Nephron progenitor cell (in vitro differentiated cells): Measurements from ENCODE around the gene CD93.

Experiments
- DNase-seq: peaks from one replicate; pipeline ENCODE4 v3.0.0; 2021
- H3K27ac Mint-ChIP-seq: 2 replicates; pipeline ENCODE4 v1.8.0; 2021; ENCODE audit warnings: mild to moderate bottlenecking, moderate library complexity, mixed read lengths
- H3K27me3 Mint-ChIP-seq: 2 replicates; pipeline ENCODE4 v1.8.0; 2021; ENCODE audit warnings: mild to moderate bottlenecking, low read depth, mixed read lengths; ENCODE audit not compliant: poor library complexity
- H3K36me3 Mint-ChIP-seq: 2 replicates; pipeline ENCODE4 v1.8.0; 2021; ENCODE audit warnings: low read depth, mixed read lengths
- H3K4me1 Mint-ChIP-seq: 2 replicates; pipeline ENCODE4 v1.8.0; 2021; ENCODE audit warnings: mixed read lengths
- H3K4me3 Mint-ChIP-seq: 2 replicates; pipeline ENCODE4 v1.8.0; 2021; ENCODE audit warnings: mild to moderate bottlenecking, moderate library complexity, mixed read lengths
- H3K9me3 Mint-ChIP-seq: 2 replicates; pipeline ENCODE4 v1.8.0; 2021; ENCODE audit warnings: mild to moderate bottlenecking, moderate library complexity, mixed read lengths
- CTCF ChIP-seq: fragments of 200-600 bp; sonication (generic); IDR thresholded peaks from 2 replicates; pipeline ENCODE4 v1.5.0; 2021; ENCODE audit warnings: antibody characterized with exemption

CD93 gene, protein sequence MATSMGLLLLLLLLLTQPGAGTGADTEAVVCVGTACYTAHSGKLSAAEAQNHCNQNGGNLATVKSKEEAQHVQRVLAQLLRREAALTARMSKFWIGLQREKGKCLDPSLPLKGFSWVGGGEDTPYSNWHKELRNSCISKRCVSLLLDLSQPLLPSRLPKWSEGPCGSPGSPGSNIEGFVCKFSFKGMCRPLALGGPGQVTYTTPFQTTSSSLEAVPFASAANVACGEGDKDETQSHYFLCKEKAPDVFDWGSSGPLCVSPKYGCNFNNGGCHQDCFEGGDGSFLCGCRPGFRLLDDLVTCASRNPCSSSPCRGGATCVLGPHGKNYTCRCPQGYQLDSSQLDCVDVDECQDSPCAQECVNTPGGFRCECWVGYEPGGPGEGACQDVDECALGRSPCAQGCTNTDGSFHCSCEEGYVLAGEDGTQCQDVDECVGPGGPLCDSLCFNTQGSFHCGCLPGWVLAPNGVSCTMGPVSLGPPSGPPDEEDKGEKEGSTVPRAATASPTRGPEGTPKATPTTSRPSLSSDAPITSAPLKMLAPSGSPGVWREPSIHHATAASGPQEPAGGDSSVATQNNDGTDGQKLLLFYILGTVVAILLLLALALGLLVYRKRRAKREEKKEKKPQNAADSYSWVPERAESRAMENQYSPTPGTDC

DNA sequence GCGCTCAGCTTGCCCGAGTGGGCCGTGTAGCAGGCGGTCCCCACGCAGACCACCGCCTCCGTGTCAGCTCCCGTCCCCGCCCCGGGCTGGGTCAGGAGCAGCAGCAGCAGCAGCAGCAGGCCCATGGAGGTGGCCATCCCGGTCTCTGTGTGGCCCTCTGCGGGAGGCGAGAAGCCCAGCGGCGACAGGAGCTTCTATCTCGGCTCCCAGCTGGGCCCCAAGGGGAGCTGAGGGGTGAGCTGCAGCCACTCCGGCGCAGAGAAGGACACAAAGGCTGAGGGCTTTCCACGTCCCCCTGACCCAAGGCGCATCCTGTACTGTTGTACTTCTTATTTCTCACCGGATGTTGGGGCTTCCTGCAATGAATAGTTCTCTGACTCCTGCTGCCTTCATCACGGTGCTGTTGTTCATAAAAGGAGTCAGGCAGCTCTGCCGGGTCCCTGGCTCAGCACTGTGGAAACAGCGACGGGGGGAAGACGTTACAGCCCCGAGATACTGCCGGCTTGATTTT is at the start of gene CD93:
Gene CD93 (minus strand): TSS at position 269 of the 511 bp plus-strand sequence. CDS start 132 bp downstream, at position 137.
- Mint-ChIP-seq H3K27me3 (peaks cover 6% of the 10 kb centered on the region), H3K27ac (no peak within 1 kb of the TSS), H3K4me1 (peaks cover 50% of the 10 kb centered on the region), H3K4me3 (no peak within 1 kb of the TSS), H3K36me3 (no peaks in the 10 kb centered on the region), H3K9me3 (no peaks in the 10 kb centered on the region)
- DNase-seq, result no peak
- no peak for TF ChIP-seq CTCF

DNA sequence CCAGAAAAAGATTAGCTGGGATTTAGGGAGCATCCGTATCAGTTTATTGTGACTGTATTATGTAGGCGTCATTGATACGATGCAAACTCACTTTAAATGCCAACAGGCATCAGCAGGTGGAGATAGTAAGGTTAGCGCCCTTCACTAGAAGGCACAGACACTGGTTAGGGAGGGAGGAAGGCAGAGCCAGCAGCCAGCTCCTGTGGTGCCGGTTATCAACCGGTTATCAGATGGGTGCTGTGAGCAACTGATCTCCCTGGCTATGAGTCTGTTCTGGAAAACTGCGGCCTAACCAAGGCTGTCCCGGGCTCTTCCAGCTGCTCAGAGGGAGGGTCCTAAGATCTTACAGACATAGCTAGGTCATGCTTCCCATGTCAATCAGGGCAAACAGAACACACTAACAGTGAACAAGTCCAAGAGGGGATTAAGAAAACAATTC is 47.5 kb upstream of the CD93 start:
- H3K4me1 Mint-ChIP-seq, result peaks cover 15% of the 10 kb centered on the region
- no peak for DNase-seq
- no peak overlapping the region for H3K4me3 Mint-ChIP-seq
- peaks cover 6% of the 10 kb centered on the region for H3K27me3 Mint-ChIP-seq
- no peaks in the 10 kb centered on the region for H3K36me3 Mint-ChIP-seq
- no peak for TF ChIP-seq CTCF
- H3K9me3 Mint-ChIP-seq, result peaks cover 4% of the 10 kb centered on the region
- no peak overlapping the region for H3K27ac Mint-ChIP-seq

DNA sequence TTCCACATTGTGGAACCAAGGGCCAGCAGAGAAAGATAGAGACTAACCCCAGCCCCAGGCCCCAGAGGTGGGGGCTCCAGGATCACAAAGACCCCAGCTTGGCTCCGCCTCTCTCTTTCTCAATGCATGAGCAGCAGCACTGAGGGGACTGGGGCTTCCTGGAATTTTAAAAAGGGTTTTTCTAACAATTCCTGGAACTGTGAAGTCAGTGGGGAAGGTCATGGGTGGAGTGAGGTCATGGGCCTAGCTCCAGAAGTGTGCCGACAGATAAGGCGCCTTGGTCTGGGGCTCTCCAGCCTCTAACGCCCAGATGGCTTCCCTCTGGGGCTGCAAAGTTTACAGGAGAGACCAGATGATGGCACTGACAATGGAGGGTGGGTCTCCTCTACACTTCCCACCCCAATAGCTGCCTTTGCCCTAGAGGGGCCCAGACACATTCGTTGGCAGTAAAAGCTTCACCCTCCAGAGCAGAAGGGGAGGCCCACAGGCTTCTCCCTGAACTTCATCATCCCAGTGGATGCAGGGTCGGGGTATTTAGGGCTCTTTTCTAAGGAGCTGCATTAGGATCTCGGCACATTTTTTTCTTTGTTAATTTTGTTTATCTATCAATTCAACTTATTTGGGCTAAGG is 46.9 kb upstream of the CD93 start:
- peaks cover 4% of the 10 kb centered on the region for H3K9me3 Mint-ChIP-seq
- H3K4me3 Mint-ChIP-seq, result no peak overlapping the region
- no peak for DNase-seq
- TF ChIP-seq CTCF, result no peak
- no peaks in the 10 kb centered on the region for H3K36me3 Mint-ChIP-seq
- H3K4me1 Mint-ChIP-seq, result peaks cover 15% of the 10 kb centered on the region
- peaks cover 6% of the 10 kb centered on the region for H3K27me3 Mint-ChIP-seq
- H3K27ac Mint-ChIP-seq, result no peak overlapping the region

GRCh38 chr20:23132293-23132929 is 46.3 kb upstream of the CD93 start:
- H3K27ac Mint-ChIP-seq, result no peak overlapping the region
- peaks cover 15% of the 10 kb centered on the region for H3K4me1 Mint-ChIP-seq
- H3K27me3 Mint-ChIP-seq, result peaks cover 7% of the 10 kb centered on the region
- DNase-seq, result no peak
- no peak for TF ChIP-seq CTCF
- H3K4me3 Mint-ChIP-seq, result no peak overlapping the region
- no peaks in the 10 kb centered on the region for H3K36me3 Mint-ChIP-seq
- H3K9me3 Mint-ChIP-seq, result peaks cover 4% of the 10 kb centered on the region

DNA sequence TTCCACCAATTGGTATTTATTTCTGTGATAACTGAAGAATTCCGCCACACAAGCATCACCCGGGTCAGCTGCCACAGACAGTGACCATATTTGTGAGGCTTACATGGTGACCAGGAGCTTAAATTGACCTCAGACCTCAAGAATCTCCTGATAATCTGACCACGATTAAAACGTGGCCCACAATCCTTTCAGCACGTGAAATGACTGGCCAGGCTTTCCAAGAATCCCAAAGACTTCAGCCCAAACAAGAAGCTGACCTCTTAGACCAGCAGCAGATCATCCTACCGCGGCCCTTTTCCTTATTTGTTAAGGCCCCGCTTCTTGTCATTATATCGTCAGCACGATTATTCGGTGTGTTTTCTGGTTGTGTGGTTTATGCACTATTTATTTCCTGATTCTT is 45.6 kb upstream of the CD93 start:
- DNase-seq, result no peak
- H3K27ac Mint-ChIP-seq, result no peak overlapping the region
- peaks cover 7% of the 10 kb centered on the region for H3K27me3 Mint-ChIP-seq
- no peak for TF ChIP-seq CTCF
- H3K4me3 Mint-ChIP-seq, result no peak overlapping the region
- H3K4me1 Mint-ChIP-seq, result peaks cover 19% of the 10 kb centered on the region
- H3K36me3 Mint-ChIP-seq, result no peaks in the 10 kb centered on the region
- peaks cover 4% of the 10 kb centered on the region for H3K9me3 Mint-ChIP-seq
